T-helper 1 cell (primary cell): Measurements from ENCODE around the gene RNF141.

Experiments
- DNase-seq, 5 donors: peaks; one replicate each; pipeline ENCODE4 v3.0.0-alpha.2; 2012 to 2020

Gene RNF141

GRCh38 chr11:10561043-10561818 lies 20.2 kb upstream of the RNF141 start:
- DNase-seq = no peak

GRCh38 chr11:10558288-10558687 lies 17.3 kb upstream of the RNF141 start:
- no peak for DNase-seq

GRCh38 chr11:10556590-10556989 lies 15.6 kb upstream of the RNF141 start:
- DNase-seq = no peak

GRCh38 chr11:10551845-10552352 lies 10.9 kb upstream of the RNF141 start:
- DNase-seq = no peak

- no peak for DNase-seq
Observed at GRCh38 chr11:10551290-10551592, 10.3 kb upstream of the RNF141 start.

GRCh38 chr11:10550503-10551289 lies 9.7 kb upstream of the RNF141 start:
- DNase-seq = no peak

- no peak for DNase-seq
Observed at GRCh38 chr11:10544491-10545465, 3.8 kb upstream of the RNF141 start.

- DNase-seq = no peak
Observed at GRCh38 chr11:10543782-10544181, 2.8 kb upstream of the RNF141 start.

GRCh38 chr11:10542776-10543175 lies 1.8 kb upstream of the RNF141 start:
- DNase-seq = no peak

- no peak for DNase-seq
Observed at GRCh38 chr11:10541561-10541930, 559 bp upstream of the RNF141 start.

GRCh38 chr11:10540546-10540914 lies 457 bp downstream of the RNF141 start:
- peak in 1 of 5 donors; percentile 3 for DNase-seq

- DNase-seq = no peak
Observed at GRCh38 chr11:10539339-10539738, 1.6 kb downstream of the RNF141 start.

GRCh38 chr11:10538924-10539323 lies 2.1 kb downstream of the RNF141 start:
- no peak for DNase-seq

- no peak for DNase-seq
Observed at GRCh38 chr11:10537600-10537999, 3.4 kb downstream of the RNF141 start.

- no peak for DNase-seq
Observed at GRCh38 chr11:10534316-10534715, 6.7 kb downstream of the RNF141 start.

GRCh38 chr11:10533323-10533722 lies 7.7 kb downstream of the RNF141 start:
- no peak for DNase-seq

- DNase-seq = no peak
Observed at GRCh38 chr11:10532526-10532925, 8.5 kb downstream of the RNF141 start.

GRCh38 chr11:10529279-10529678 lies 11.7 kb downstream of the RNF141 start:
- no peak for DNase-seq

GRCh38 chr11:10528121-10528520 lies 12.9 kb downstream of the RNF141 start:
- no peak for DNase-seq

GRCh38 chr11:10526974-10527918 lies 13.7 kb downstream of the RNF141 start:
- peak in 1 of 5 donors; percentile 11 for DNase-seq

GRCh38 chr11:10524471-10524870 lies 16.5 kb downstream of the RNF141 start:
- DNase-seq = no peak

GRCh38 chr11:10522921-10523320 lies 18.1 kb downstream of the RNF141 start:
- no peak for DNase-seq
